Endothelial cell of umbilical vein (primary cell): ENCODE results near the gene PSKH1. TPM values are rescaled to one million over a fixed set of nuclear protein-coding genes. Genes with fewer than 3 reads are reported as not detected.

ENCODE experiments used
- BruUV-seq: library from RNA; stranded (reverse); fragments of 400-500 nt; replicated peaks from 2 replicates; lab custom pipeline; 2021; lab: Mats Ljungman, UMichigan
- CTCF ChIA-PET: fragments of 300-600, 350-600 bp; sonication (Branson Sonifier 250); formaldehyde crosslinking; loops from one replicate; lab custom pipeline; 2021; ENCODE audit warnings: antibody characterized with exemption, inconsistent platforms; lab: Charles Lee
- POLR2A ChIA-PET: fragments of 300-600, 350-600 bp; sonication (Branson Sonifier 250); formaldehyde crosslinking; loops from one replicate; lab custom pipeline; 2021; ENCODE audit warnings: antibody characterized with exemption, inconsistent platforms; lab: Charles Lee
- DNase-seq: peaks from one replicate; pipeline ENCODE4 v3.0.0-alpha.2; 2011; ENCODE audit warnings: low read depth, low spot score
- FAIRE-seq: peaks from 2 replicates; lab custom pipeline; 2011; peaks lifted over from hg19 to GRCh38; lab: Jason Lieb, UNC
- H2AFZ ChIP-seq: 2 replicates; pipeline ENCODE4 v1.6.0; 2012; ENCODE audit warnings: low read depth, low read length, control low read depth, inconsistent platforms
- H3K27ac ChIP-seq: 2 replicates; pipeline ENCODE4 v1.5.1; 2011; ENCODE audit warnings: low read depth, mild to moderate bottlenecking, control low read depth, low read length, moderate library complexity; ENCODE audit not compliant: insufficient read depth
- H3K27me3 ChIP-seq, 2 experiments: 2 replicates each; pipeline versions ENCODE4 v1.6.0 to v1.6.1; 2011; ENCODE audit warnings: low read length in 2 of 2, mixed read lengths in 1 of 2; ENCODE audit not compliant: control insufficient read depth in 2 of 2, insufficient read depth in 2 of 2
- H3K36me3 ChIP-seq, 2 experiments: 2 replicates in 1 of 2; 3 replicates in 1 of 2; pipeline ENCODE4 v1.5.1; 2011; ENCODE audit warnings: low read length in 2 of 2, mild to moderate bottlenecking in 1 of 2, moderate library complexity in 1 of 2; ENCODE audit not compliant: control insufficient read depth in 2 of 2, insufficient read depth in 2 of 2; ENCODE audit errors: extremely low read depth in 1 of 2
- H3K4me1 ChIP-seq: 3 replicates; pipeline ENCODE4 v1.5.1; 2011; ENCODE audit warnings: mild to moderate bottlenecking, low read length; ENCODE audit not compliant: control insufficient read depth, insufficient read depth; ENCODE audit errors: extremely low read depth
- H3K4me2 ChIP-seq: 2 replicates; pipeline ENCODE4 v1.6.1; 2011; ENCODE audit warnings: low read length, control low read depth, mixed read lengths; ENCODE audit not compliant: insufficient read depth
- H3K4me3 ChIP-seq, 3 experiments: fragments of 200-600 bp in 1 of 3; sonication (generic), shearing (Covaris generic) in 1 of 3; replicated peaks in 1 of 3; 2 replicates each; pipeline ENCODE4 v1.5.1; 2011 to 2016; ENCODE audit warnings: control low read depth in 3 of 3, low read length in 3 of 3, mild to moderate bottlenecking in 2 of 3, inconsistent platforms in 1 of 3, low read depth in 1 of 3, moderate library complexity in 1 of 3; ENCODE audit not compliant: insufficient read depth in 1 of 3
- H3K79me2 ChIP-seq: 2 replicates; pipeline ENCODE4 v1.6.0; 2012; ENCODE audit warnings: low read length, inconsistent platforms; ENCODE audit not compliant: control insufficient read depth, insufficient read depth
- H3K9ac ChIP-seq: replicated peaks from 2 replicates; pipeline ENCODE3; 2011; ENCODE audit warnings: low read length, control low read depth; ENCODE audit not compliant: insufficient read depth; ENCODE audit errors: extremely low read depth
- H3K9me1 ChIP-seq: replicated peaks from 3 replicates; pipeline ENCODE4 v1.6.0; 2011; ENCODE audit warnings: mild to moderate bottlenecking, low read length; ENCODE audit not compliant: control insufficient read depth, insufficient read depth; ENCODE audit errors: extremely low read depth
- H3K9me3 ChIP-seq: replicated peaks from 2 replicates; pipeline ENCODE4 v1.5.1; 2012; ENCODE audit warnings: low read length, inconsistent platforms; ENCODE audit not compliant: control insufficient read depth, insufficient read depth
- H4K20me1 ChIP-seq: replicated peaks from 2 replicates; pipeline ENCODE3; 2011; ENCODE audit warnings: mild to moderate bottlenecking, low read length; ENCODE audit not compliant: control insufficient read depth, insufficient read depth; ENCODE audit errors: extremely low read depth
- EZH2 ChIP-seq: IDR thresholded peaks from 2 replicates; pipeline ENCODE4 v1.6.1; 2012; ENCODE audit warnings: borderline replicate concordance, low read depth, mild to moderate bottlenecking, moderate library complexity, low read length, inconsistent platforms; ENCODE audit not compliant: severe bottlenecking
- FOS ChIP-seq: IDR thresholded peaks from 2 replicates; pipeline ENCODE4 v1.6.1; 2011; ENCODE audit warnings: mild to moderate bottlenecking, low read length, moderate library complexity, borderline replicate concordance; ENCODE audit not compliant: insufficient read depth
- GATA2 ChIP-seq: IDR thresholded peaks from 2 replicates; pipeline ENCODE4 v1.7.0; 2011; ENCODE audit warnings: low read depth, mild to moderate bottlenecking, moderate library complexity, mixed read lengths, low read length; ENCODE audit not compliant: insufficient read length, insufficient read depth
- JUN ChIP-seq: IDR thresholded peaks from 2 replicates; pipeline ENCODE4 v1.6.1; 2011; ENCODE audit warnings: borderline replicate concordance, low read depth; ENCODE audit not compliant: insufficient read length, insufficient read depth
- MAX ChIP-seq: IDR thresholded peaks from 2 replicates; pipeline ENCODE4 v1.6.1; 2011; ENCODE audit not compliant: insufficient read depth, insufficient read length
- MYC ChIP-seq: IDR thresholded peaks from one replicate; pipeline ENCODE4 v1.6.1; 2011; ENCODE audit warnings: mild to moderate bottlenecking, low read depth, low read length
- POLR2A ChIP-seq: IDR thresholded peaks from 2 replicates; pipeline ENCODE4 v1.6.1; 2012; ENCODE audit warnings: low read depth, mild to moderate bottlenecking, control low read depth, low read length
- POLR2AphosphoS5 ChIP-seq: IDR thresholded peaks from 2 replicates; pipeline ENCODE4 v1.6.1; 2012; ENCODE audit warnings: low read depth, mild to moderate bottlenecking, control low read depth, low read length, moderate library complexity; ENCODE audit not compliant: insufficient read depth
- dilution Hi-C: fragments of 300-500 bp; cut with MboI; formaldehyde crosslinking; loops from one replicate; pipeline ENCODE4 v1.15.0; 2019; ENCODE audit warnings: low sequenced_read_pairs; ENCODE audit not compliant: extremely low pct_ligation_motif_present
- intact Hi-C: fragments of 100-400 bp; cut with micrococcal nuclease; formaldehyde crosslinking; loops from one replicate; pipeline ENCODE4 v1.10.0; 2022
- polyA plus RNA-seq, 4 experiments: library from polyadenylated mRNA; depleted of rRNA in 3 of 4; stranded (reverse) in 3 of 4; unstranded in 1 of 4; fragments of >200 nt; gene quantifications; 2 replicates each; pipeline versions ENCODE4 v1.2.1 to v1.2.3, GENCODE V29; 2011 to 2012; ENCODE audit warnings: missing spikeins in 1 of 4
- total RNA-seq: library from RNA; stranded (reverse); gene quantifications from 2 replicates; pipeline ENCODE4 v1.2.3, GENCODE V29; 2021
- TF ChIP-seq, protein P1 (sequence below), 2 donors: IDR thresholded peaks; 1 replicate in 1 of 2; 2 replicates in 1 of 2; pipeline ENCODE4 v1.5.1; 2011; ENCODE audit warnings: low read length in 2 of 2, mild to moderate bottlenecking in 2 of 2, moderate library complexity in 2 of 2, control low read depth in 1 of 2, inconsistent platforms in 1 of 2, low read depth in 1 of 2; ENCODE audit not compliant: insufficient read depth in 1 of 2; ENCODE audit errors: extremely low read depth in 1 of 2

PSKH1 gene
- total and polyA plus RNA-seq, 2 donors (not counting 3 experiments of a cell fraction or from before 2014, with no cell fraction given) = 25.9 to 42.6 TPM

DNA sequence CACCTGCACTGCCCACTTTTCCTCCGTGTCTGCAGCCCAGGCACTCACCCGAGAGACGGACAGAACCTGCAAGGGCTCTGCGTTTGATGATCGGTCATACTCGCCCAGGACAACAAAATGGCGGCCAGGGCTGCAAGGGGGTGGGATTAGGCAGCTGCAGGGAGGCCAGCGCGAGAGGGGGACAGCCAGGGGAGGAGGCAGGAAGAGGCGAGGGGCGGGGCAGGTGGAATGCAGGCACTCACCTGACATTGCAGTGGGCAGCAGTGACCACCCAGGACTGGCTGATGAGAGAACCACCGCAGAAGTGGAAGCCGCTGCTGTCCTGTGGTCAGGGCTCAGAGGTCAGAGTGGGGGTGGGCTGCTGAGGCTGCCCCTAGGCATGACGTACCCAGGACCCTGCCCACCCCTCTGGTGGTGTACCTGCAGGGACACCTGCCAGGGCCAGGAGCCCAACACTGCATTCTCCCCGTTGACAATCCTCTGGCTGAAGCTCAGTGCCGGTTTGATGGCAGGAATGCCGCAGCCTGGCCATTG is 37.7 kb downstream of the PSKH1 start:
- DNase-seq = no peak
- Histone ChIP-seq H3K9me1 (no peaks in the 10 kb centered on the region), H3K36me3 (peaks cover 0 to 13% of the 10 kb centered on the region in 2 experiments), H2AFZ (no peak overlapping the region), H3K9me3 (no peaks in the 10 kb centered on the region), H3K27ac (no peak overlapping the region), H3K27me3 (no peaks in the 10 kb centered on the region), H3K4me3 (no peak overlapping the region), H3K4me2 (no peak overlapping the region), H3K79me2 (no peaks in the 10 kb centered on the region), H4K20me1 (no peaks in the 10 kb centered on the region), H3K4me1 (peaks cover 17% of the 10 kb centered on the region), H3K9ac (no peak overlapping the region)
- no peak for TF ChIP-seq MYC
- no peak for TF ChIP-seq MAX
- no peak for TF ChIP-seq JUN
- no peak for TF ChIP-seq GATA2
- no peak for TF ChIP-seq POLR2AphosphoS5
- TF ChIP-seq FOS = no peak
- TF ChIP-seq POLR2A = no peak
- TF ChIP-seq, protein P1, sequence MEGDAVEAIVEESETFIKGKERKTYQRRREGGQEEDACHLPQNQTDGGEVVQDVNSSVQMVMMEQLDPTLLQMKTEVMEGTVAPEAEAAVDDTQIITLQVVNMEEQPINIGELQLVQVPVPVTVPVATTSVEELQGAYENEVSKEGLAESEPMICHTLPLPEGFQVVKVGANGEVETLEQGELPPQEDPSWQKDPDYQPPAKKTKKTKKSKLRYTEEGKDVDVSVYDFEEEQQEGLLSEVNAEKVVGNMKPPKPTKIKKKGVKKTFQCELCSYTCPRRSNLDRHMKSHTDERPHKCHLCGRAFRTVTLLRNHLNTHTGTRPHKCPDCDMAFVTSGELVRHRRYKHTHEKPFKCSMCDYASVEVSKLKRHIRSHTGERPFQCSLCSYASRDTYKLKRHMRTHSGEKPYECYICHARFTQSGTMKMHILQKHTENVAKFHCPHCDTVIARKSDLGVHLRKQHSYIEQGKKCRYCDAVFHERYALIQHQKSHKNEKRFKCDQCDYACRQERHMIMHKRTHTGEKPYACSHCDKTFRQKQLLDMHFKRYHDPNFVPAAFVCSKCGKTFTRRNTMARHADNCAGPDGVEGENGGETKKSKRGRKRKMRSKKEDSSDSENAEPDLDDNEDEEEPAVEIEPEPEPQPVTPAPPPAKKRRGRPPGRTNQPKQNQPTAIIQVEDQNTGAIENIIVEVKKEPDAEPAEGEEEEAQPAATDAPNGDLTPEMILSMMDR (IDR thresholded peaks at IDR 0.05; ENCODE audit: extremely low read depth in 1 of 2, insufficient read depth in 1 of 2, low read depth in 1 of 2, low read length in 2 of 2) = no peak
- no peak for TF ChIP-seq EZH2
- dilution Hi-C loops = no loop called here
- ChIA-PET POLR2A (no interaction called here), CTCF (interaction anchor here (0.6 to 2.0 kb wide), 4 partner anchors 28 to 114 kb away, joined by 3 to 12 read pairs (median 7); no protein-coding TSS in a partner anchor)
- intact Hi-C loops = no loop called here
- no TSS peak for BruUV-seq
- no peak for FAIRE-seq
